ENCODE results near the gene AADAT. TPM values are rescaled to one million over a fixed set of nuclear protein-coding genes. Genes with fewer than 3 reads are reported as not detected.

AADAT gene
- total and polyA plus RNA-seq, 4 donors, result 3.8 to 16.1 (median 12.4) TPM

GRCh38 chr4:170026253-170027021 lies 63.3 kb downstream of the AADAT start, which contains the start of gene MFAP3L:
Gene MFAP3L (minus strand): TSS chr4:170026395. CDS start chr4:170005877, 20,518 bp downstream.
- DNase-seq (ENCODE audit: low spot score), result peak; percentile 91
- Histone ChIP-seq H3K9me3 (ENCODE audit: control insufficient read depth in 4 of 4, low read length in 3 of 4) (no peaks in the 10 kb centered on the region), H3K4me1 (ENCODE audit: control insufficient read depth in 4 of 4, insufficient read depth in 4 of 4, low read length in 3 of 4) (peaks cover 0 to 22% (median 7%) of the 10 kb centered on the region in 4 donors), H3K4me3 (ENCODE audit: low read depth in 1 of 3, low read length in 3 of 3) (peak within 1 kb of the TSS; percentile 77 to 93 (median 88)), H3K36me3 (ENCODE audit: control insufficient read depth in 4 of 4, insufficient read depth in 3 of 4, low read depth in 1 of 4, low read length in 3 of 4) (peaks cover 0 to 4% (median 0%) of the 10 kb centered on the region in 4 donors), H3K27me3 (ENCODE audit: control insufficient read depth in 4 of 4, insufficient read depth in 4 of 4, low read length in 3 of 4) (no peaks in the 10 kb centered on the region), H3K9ac (ENCODE audit: low read depth in 1 of 2, low read length in 2 of 2) (peak within 1 kb of the TSS; percentile 84 to 93), H3K27ac (ENCODE audit: low read depth in 1 of 2, low read length in 2 of 2) (peak within 1 kb of the TSS; percentile 73 to 90)
- WGBS, result under 1% methylated on average over 86 of the region's 86 CpGs
- TF ChIP-seq RAD21 (IDR thresholded peaks at IDR 0.05) (no peak), HNF4G (IDR thresholded peaks at IDR 0.05) (no peak), YY1 (IDR thresholded peaks at IDR 0.05) (no peak), JUND (IDR thresholded peaks at IDR 0.05) (no peak), CTCF (IDR thresholded peaks at IDR 0.05; ENCODE audit: low read depth, low read length, missing input control) (peak; percentile 16)

- H3K9me3 ChIP-seq (ENCODE audit: control insufficient read depth in 4 of 4, low read length in 3 of 4), result no peaks in the 10 kb centered on the region
- H3K36me3 ChIP-seq (ENCODE audit: control insufficient read depth in 4 of 4, insufficient read depth in 3 of 4, low read depth in 1 of 4, low read length in 3 of 4), result peaks cover 0 to 4% (median 0%) of the 10 kb centered on the region in 4 donors
- TF ChIP-seq EGR1 (IDR thresholded peaks at IDR 0.05; ENCODE audit: low read depth in 2 of 2), result no peak
- peak; percentile 40 for TF ChIP-seq MAX (IDR thresholded peaks at IDR 0.05)
- peak in 1 of 2 donors; percentile 42 for TF ChIP-seq RAD21 (IDR thresholded peaks at IDR 0.05)
- peak; percentile 75 for TF ChIP-seq YY1 (IDR thresholded peaks at IDR 0.05)
- no peak for TF ChIP-seq HNF4G (IDR thresholded peaks at IDR 0.05)
- TF ChIP-seq FOXA1 (IDR thresholded peaks at IDR 0.05), result no peak
- H3K4me1 ChIP-seq (ENCODE audit: control insufficient read depth in 4 of 4, insufficient read depth in 4 of 4, low read length in 3 of 4), result peaks cover 0 to 22% (median 7%) of the 10 kb centered on the region in 4 donors
- 4% methylated on average over 74 of the region's 74 CpGs for WGBS
- peak overlapping the region in 1 of 2 donors; percentile 39 for H3K9ac ChIP-seq (ENCODE audit: low read depth in 1 of 2, low read length in 2 of 2)
- H3K27ac ChIP-seq (ENCODE audit: low read depth in 1 of 2, low read length in 2 of 2), result peak overlapping the region; percentile 40 to 47
- peak overlapping the region; percentile 65 to 77 (median 74) for H3K4me3 ChIP-seq (ENCODE audit: low read depth in 1 of 3, low read length in 3 of 3)
- H3K27me3 ChIP-seq (ENCODE audit: control insufficient read depth in 4 of 4, insufficient read depth in 4 of 4, low read length in 3 of 4), result no peaks in the 10 kb centered on the region
- DNase-seq (ENCODE audit: low spot score), result peak; percentile 61
Observed at GRCh38 chr4:170025523-170026252, 64.1 kb downstream of the AADAT start.

- DNase-seq (ENCODE audit: low spot score), result no peak
- Histone ChIP-seq H3K36me3 (ENCODE audit: control insufficient read depth in 4 of 4, insufficient read depth in 3 of 4, low read depth in 1 of 4, low read length in 3 of 4) (peaks cover 0 to 4% (median 0%) of the 10 kb centered on the region in 4 donors), H3K4me1 (ENCODE audit: control insufficient read depth in 4 of 4, insufficient read depth in 4 of 4, low read length in 3 of 4) (peaks cover 0 to 18% (median 3%) of the 10 kb centered on the region in 4 donors), H3K9ac (ENCODE audit: low read depth in 1 of 2, low read length in 2 of 2) (no peak overlapping the region), H3K27ac (ENCODE audit: low read depth in 1 of 2, low read length in 2 of 2) (no peak overlapping the region), H3K4me3 (ENCODE audit: low read depth in 1 of 3, low read length in 3 of 3) (no peak overlapping the region), H3K27me3 (ENCODE audit: control insufficient read depth in 4 of 4, insufficient read depth in 4 of 4, low read length in 3 of 4) (no peaks in the 10 kb centered on the region), H3K9me3 (ENCODE audit: control insufficient read depth in 4 of 4, low read length in 3 of 4) (no peaks in the 10 kb centered on the region)
- no peak for TF ChIP-seq REST (IDR thresholded peaks at IDR 0.05)
- TF ChIP-seq EGR1 (IDR thresholded peaks at IDR 0.05; ENCODE audit: low read depth in 2 of 2), result no peak
- WGBS, result 94% methylated on average over 2 of the region's 2 CpGs
Observed at GRCh38 chr4:170022211-170022610, 67.5 kb downstream of the AADAT start.

All from liver (tissue), 9 donors.